ENCODE data around the gene IGSF23.

DNA sequence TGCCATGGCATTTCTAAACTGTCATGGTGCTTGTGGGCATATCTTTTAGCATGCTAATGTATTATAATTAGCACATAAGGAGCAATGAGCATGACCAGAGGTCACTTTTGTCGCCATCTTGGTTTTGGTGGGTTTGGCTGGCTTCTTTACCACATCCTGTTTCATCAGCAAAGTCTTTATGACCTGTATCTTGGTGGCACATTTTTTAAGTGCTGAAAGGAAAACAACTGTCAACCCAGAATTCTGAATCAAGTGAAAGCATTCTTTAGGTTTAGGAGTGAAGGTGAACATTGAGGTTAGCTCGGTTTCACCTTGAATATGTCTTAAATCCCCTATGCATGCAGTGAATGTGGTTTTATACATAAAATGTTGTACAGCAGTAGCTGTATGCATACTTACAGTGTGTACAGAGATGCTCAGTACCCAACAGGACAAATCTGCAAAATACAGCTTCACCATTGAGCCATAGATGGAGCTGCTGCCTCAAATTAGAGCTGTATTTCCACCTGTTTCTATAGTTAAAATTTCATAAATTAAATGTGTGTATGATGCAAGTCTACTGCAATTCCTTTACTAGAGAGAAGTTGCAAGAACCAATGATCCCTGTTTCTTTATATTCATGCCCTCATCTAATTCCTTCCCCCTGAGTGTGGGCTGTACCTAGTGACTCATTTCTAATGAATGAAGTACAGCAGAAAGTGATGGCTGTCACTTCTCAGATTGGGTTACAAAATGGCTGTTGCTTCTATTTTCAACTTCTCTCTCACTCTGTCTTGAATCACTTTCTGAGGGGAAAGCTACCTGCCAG, 25.2 kb upstream of the IGSF23 start:
- TF ChIP-seq, protein P1, sequence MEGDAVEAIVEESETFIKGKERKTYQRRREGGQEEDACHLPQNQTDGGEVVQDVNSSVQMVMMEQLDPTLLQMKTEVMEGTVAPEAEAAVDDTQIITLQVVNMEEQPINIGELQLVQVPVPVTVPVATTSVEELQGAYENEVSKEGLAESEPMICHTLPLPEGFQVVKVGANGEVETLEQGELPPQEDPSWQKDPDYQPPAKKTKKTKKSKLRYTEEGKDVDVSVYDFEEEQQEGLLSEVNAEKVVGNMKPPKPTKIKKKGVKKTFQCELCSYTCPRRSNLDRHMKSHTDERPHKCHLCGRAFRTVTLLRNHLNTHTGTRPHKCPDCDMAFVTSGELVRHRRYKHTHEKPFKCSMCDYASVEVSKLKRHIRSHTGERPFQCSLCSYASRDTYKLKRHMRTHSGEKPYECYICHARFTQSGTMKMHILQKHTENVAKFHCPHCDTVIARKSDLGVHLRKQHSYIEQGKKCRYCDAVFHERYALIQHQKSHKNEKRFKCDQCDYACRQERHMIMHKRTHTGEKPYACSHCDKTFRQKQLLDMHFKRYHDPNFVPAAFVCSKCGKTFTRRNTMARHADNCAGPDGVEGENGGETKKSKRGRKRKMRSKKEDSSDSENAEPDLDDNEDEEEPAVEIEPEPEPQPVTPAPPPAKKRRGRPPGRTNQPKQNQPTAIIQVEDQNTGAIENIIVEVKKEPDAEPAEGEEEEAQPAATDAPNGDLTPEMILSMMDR (IDR thresholded peaks at IDR 0.05): no peak
- no peak for TF ChIP-seq POLR2A (IDR thresholded peaks at IDR 0.05)
